ENCODE data around the gene MYZAP.

MYZAP gene

DNA sequence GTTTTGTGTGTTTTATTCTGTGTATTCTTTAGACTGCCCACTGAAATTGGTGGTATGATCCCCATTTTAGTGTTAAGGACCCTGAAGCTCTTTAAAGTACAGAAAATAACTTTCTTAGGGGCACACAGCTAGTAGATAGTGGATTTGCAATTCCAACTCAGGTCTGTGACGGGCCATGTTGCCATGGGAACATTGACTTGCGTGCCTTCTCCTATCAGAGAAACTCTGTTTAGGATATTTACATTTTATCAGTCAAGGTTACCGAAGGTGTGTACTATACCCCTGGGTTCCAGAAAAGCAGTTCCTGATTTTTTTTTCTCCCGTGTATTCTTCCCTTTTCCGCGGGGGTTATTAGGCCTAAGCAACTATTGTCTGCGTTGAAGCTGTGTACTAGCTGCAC is 19.4 kb downstream of the MYZAP start:
- TF ChIP-seq TAF1 (IDR thresholded peaks at IDR 0.05; ENCODE audit: borderline replicate concordance, insufficient read depth, low read length), result no peak
- TF ChIP-seq FOXP2 (optimal IDR thresholded peaks at IDR 0.05; ENCODE audit: borderline replicate concordance, extremely low read depth, extremely low read length, insufficient read depth), result no peak
- TF ChIP-seq SIN3A (IDR thresholded peaks at IDR 0.05; ENCODE audit: borderline replicate concordance, insufficient read depth, low read length), result no peak
- no peak for TF ChIP-seq REST (IDR thresholded peaks at IDR 0.05; ENCODE audit: insufficient read depth in 1 of 2, low read depth in 2 of 2, low read length in 2 of 2)
- no peak for TF ChIP-seq POLR2AphosphoS5 (IDR thresholded peaks at IDR 0.05; ENCODE audit: low read depth, low read length)

- no peak for TF ChIP-seq SIN3A (IDR thresholded peaks at IDR 0.05; ENCODE audit: borderline replicate concordance, insufficient read depth, low read length)
- no peak for TF ChIP-seq POLR2AphosphoS5 (IDR thresholded peaks at IDR 0.05; ENCODE audit: low read depth, low read length)
- no peak for TF ChIP-seq FOXP2 (optimal IDR thresholded peaks at IDR 0.05; ENCODE audit: borderline replicate concordance, extremely low read depth, extremely low read length, insufficient read depth)
- TF ChIP-seq TAF1 (IDR thresholded peaks at IDR 0.05; ENCODE audit: borderline replicate concordance, insufficient read depth, low read length), result no peak
- no peak for TF ChIP-seq REST (IDR thresholded peaks at IDR 0.05; ENCODE audit: insufficient read depth in 1 of 2, low read depth in 2 of 2, low read length in 2 of 2)
Observed at GRCh38 chr15:57611938-57612337, 20.2 kb downstream of the MYZAP start.

DNA sequence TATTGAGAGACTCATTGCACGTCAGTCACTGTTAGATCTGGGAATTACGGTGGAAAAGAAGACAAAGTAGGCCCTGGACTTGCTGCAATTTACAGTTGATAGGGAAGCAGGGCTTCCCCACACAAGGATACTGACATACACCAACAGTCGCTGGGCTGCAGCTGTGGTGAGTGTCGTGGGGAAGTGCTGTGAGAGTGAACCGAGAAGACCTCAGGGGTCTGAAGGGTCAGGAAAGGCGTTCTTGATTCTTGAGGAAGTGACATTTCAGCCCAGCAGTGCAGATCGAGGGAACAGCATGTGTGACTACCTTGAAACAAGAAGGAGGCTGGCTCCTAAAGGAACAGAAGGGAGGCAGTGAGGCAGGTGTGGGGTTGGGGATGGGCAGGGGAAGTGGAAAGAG is 22.5 kb downstream of the MYZAP start:
- TF ChIP-seq REST (IDR thresholded peaks at IDR 0.05; ENCODE audit: insufficient read depth in 1 of 2, low read depth in 2 of 2, low read length in 2 of 2), result no peak
- no peak for TF ChIP-seq FOXP2 (optimal IDR thresholded peaks at IDR 0.05; ENCODE audit: borderline replicate concordance, extremely low read depth, extremely low read length, insufficient read depth)
- no peak for TF ChIP-seq POLR2AphosphoS5 (IDR thresholded peaks at IDR 0.05; ENCODE audit: low read depth, low read length)
- TF ChIP-seq SIN3A (IDR thresholded peaks at IDR 0.05; ENCODE audit: borderline replicate concordance, insufficient read depth, low read length), result no peak
- no peak for TF ChIP-seq TAF1 (IDR thresholded peaks at IDR 0.05; ENCODE audit: borderline replicate concordance, insufficient read depth, low read length)

DNA sequence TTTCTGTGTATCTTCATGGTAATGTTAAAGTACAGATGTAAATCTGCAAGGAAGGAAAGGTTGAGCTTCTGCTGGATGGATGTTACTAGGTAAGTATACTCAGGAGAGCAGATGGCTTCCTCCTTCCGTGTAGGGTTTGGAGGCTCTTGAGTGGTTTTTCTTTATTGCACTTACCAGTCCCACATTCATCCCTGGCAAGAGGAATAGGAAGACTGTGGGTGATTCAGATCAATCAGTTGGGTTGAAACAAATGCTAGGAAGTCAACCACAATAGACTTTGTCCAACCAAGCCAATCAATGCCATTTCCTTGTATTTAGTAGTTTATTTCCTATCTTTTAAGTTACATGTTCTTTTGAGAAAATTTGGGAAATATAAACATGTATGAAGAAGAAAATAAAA is 26.6 kb downstream of the MYZAP start:
- no peak for TF ChIP-seq POLR2AphosphoS5 (IDR thresholded peaks at IDR 0.05; ENCODE audit: low read depth, low read length)
- no peak for TF ChIP-seq SIN3A (IDR thresholded peaks at IDR 0.05; ENCODE audit: borderline replicate concordance, insufficient read depth, low read length)
- no peak for TF ChIP-seq FOXP2 (optimal IDR thresholded peaks at IDR 0.05; ENCODE audit: borderline replicate concordance, extremely low read depth, extremely low read length, insufficient read depth)
- no peak for TF ChIP-seq TAF1 (IDR thresholded peaks at IDR 0.05; ENCODE audit: borderline replicate concordance, insufficient read depth, low read length)
- TF ChIP-seq REST (IDR thresholded peaks at IDR 0.05; ENCODE audit: insufficient read depth in 1 of 2, low read depth in 2 of 2, low read length in 2 of 2), result no peak

DNA sequence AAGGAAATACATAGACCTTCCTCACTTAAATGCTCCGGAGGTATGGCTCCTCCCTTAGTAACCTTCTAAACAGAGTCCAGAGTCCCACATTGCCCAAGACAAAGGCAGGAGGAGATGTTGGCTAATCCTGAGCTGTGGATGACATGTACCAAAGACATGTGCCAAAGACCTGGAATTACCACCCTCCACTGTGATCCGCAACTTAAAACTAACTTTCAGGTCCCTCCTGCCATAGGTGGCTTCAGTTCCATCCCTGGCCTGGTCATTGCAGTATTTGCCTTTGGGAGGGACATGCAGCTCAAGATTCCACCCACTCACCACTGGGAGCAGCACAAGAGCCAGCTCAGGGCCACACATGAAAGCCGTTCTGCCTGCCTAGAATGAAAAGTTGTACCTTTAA is 28.0 kb downstream of the MYZAP start:
- no peak for TF ChIP-seq POLR2AphosphoS5 (IDR thresholded peaks at IDR 0.05; ENCODE audit: low read depth, low read length)
